ENCODE results near the gene LDLRAD4.

Gene LDLRAD4

DNA sequence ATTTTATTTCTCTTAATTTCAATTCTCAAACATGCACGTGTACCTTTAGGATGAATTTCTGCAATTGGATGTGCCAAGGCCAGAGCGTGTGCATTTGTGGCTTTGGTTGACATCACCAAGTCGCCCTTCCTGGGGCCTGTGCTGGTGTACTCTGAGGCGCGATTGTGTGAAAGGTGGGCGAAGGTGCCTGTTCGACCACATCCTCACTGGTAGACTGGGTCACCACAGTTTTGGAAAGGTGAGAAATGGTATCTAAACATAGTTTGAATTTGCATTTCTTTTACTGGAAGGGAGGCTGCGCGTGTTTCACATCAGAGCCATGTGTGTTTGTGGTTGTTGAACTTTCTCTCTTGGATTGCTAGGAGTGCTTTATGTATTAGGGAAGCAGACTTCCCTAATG is 89.8 kb downstream of the LDLRAD4 start:
- no peak for TF ChIP-seq CTCF (IDR thresholded peaks at IDR 0.05; ENCODE audit: low read depth, low read length, missing control alignments)
- in situ Hi-C loops (cut with HindIII; ENCODE audit: low sequenced_read_pairs) = no loop called here

DNA sequence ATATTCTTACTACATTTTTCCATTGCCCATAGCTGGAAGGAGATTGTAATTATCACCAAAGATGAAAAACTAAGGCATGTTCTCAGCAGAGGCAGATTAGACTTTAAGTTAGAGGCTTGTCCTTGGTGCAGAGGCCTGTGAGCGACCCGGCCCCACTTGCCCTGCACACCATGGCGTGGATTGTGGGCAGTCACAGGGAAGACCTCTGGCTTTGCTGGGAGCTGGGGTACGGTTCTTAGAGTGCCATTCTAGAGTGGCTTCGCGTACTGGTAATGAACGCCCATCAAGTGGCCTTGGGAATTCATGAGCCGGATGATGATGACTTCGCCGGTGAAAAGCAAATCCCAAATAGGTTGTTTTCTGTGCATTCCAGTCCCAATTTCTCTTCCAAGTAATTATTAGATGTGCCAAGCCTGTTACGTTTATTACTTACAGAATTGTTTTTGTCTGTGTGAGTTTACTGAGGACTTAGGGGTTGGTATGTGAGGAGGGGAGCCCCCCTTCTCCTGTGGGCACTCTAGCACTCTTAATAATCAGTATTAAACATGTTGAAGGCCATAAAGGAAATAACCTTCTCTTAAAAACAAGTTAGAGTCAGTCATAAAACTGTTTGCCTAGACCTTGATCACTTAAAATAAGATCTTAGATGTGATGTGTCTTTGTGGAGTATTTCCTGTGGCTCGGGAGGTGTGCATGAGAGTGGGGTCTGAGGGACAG is 90.6 kb downstream of the LDLRAD4 start:
- no peak for TF ChIP-seq CTCF (IDR thresholded peaks at IDR 0.05; ENCODE audit: low read depth, low read length, missing control alignments)
- no peak for DNase-seq (ENCODE audit: low read depth)
- in situ Hi-C loops (cut with HindIII; ENCODE audit: low sequenced_read_pairs) = no loop called here
- no peak overlapping the region for H3K4me3 ChIP-seq (ENCODE audit: low read depth, low read length)

More for the DNA sequence above, 89.8 kb downstream of the LDLRAD4 start:
- no peak for DNase-seq (ENCODE audit: low read depth)
- no peak overlapping the region for H3K4me3 ChIP-seq (ENCODE audit: low read depth, low read length)

- in situ Hi-C loops (cut with HindIII; ENCODE audit: low sequenced_read_pairs) = no loop called here
- no peak overlapping the region for H3K4me3 ChIP-seq (ENCODE audit: low read depth, low read length)
- no peak for DNase-seq (ENCODE audit: low read depth)
- no peak for TF ChIP-seq CTCF (IDR thresholded peaks at IDR 0.05; ENCODE audit: low read depth, low read length, missing control alignments)
Observed at GRCh38 chr18:13309748-13310670, 91.4 kb downstream of the LDLRAD4 start.

DNA sequence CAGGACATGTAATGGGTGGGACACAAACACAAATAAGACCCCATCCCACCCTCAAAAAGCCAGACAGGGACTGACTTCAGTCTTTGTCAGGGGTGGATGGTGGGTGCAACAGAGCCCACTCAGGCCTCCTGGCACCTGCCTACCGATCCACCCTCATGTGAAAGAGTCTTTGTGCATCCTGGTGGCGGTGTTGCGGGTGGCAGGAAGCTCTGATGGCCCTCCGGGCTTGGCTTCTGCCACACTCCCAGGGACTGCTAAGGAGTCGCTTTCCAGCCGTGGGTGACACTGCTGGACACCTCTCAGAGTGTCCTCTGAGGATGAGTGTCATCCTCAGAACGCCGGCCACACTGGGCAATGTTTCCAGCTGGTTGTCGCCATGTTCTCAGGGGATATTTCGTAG is 92.6 kb downstream of the LDLRAD4 start:
- in situ Hi-C loops (cut with HindIII; ENCODE audit: low sequenced_read_pairs) = no loop called here
- TF ChIP-seq CTCF (IDR thresholded peaks at IDR 0.05; ENCODE audit: low read depth, low read length, missing control alignments) = no peak
- no peak overlapping the region for H3K4me3 ChIP-seq (ENCODE audit: low read depth, low read length)
- no peak for DNase-seq (ENCODE audit: low read depth)

GRCh38 chr18:13312515-13312914 is 94.0 kb downstream of the LDLRAD4 start:
- no peak for TF ChIP-seq CTCF (IDR thresholded peaks at IDR 0.05; ENCODE audit: low read depth, low read length, missing control alignments)
- in situ Hi-C loops (cut with HindIII; ENCODE audit: low sequenced_read_pairs) = no loop called here
- no peak overlapping the region for H3K4me3 ChIP-seq (ENCODE audit: low read depth, low read length)
- no peak for DNase-seq (ENCODE audit: low read depth)

DNA sequence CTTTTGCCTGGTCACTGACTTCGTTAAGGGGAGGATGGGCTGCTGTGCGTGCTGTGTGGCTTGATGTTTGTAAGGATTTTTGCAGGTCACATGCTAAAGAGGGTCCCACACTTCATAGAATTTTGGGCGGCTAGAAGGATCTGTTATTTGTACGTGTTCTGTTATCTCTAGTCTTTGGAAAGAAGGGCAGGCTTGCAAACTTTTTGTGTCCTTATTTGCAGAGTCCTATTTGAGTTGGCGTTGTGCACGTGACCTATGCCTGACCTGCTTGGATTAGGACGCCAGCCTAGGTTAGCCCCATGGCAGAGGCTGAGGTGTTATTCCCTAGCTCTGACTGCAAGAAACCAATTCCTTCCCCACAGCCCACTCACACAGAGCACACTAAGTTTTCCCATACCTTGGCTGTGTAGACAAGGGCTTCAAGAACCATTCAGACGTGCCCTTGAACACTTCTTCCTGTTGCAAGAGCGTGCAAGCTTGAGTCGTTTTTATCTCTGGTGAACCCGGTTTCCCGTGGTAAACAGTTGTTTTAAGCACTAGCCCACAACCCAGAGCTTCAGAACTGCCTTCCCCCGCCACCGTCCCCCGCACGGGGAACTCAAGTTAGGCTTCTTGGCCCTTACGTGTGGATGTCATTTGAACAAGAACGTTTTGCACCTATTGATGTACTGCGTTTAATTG is 94.6 kb downstream of the LDLRAD4 start:
- no peak for TF ChIP-seq CTCF (IDR thresholded peaks at IDR 0.05; ENCODE audit: low read depth, low read length, missing control alignments)
- in situ Hi-C loops (cut with HindIII; ENCODE audit: low sequenced_read_pairs) = no loop called here
- no peak overlapping the region for H3K4me3 ChIP-seq (ENCODE audit: low read depth, low read length)
- no peak for DNase-seq (ENCODE audit: low read depth)

Measured in astrocyte of the cerebellum (primary cell).